Mesothelial cell of epicardium (in vitro differentiated cells): ENCODE data around the gene PHACTR1. TPM values are rescaled to one million over a fixed set of nuclear protein-coding genes. Genes with fewer than 3 reads are reported as not detected.

Source experiments
- DNase-seq, 2 experiments: peaks; one replicate each; pipeline ENCODE4 v3.0.0; 2021; ENCODE audit warnings: low spot score in 2 of 2; ENCODE audit not compliant: unreplicated experiment in 2 of 2
- H3K27ac Mint-ChIP-seq: 2 replicates; pipeline ENCODE4 v1.8.0; 2021; ENCODE audit warnings: mixed read lengths
- H3K27me3 Mint-ChIP-seq: 2 replicates; pipeline ENCODE4 v1.8.0; 2021; ENCODE audit warnings: low read depth, mixed read lengths
- H3K36me3 Mint-ChIP-seq: 2 replicates; pipeline ENCODE4 v1.8.0; 2021; ENCODE audit warnings: mixed read lengths
- H3K4me1 Mint-ChIP-seq: 2 replicates; pipeline ENCODE4 v1.8.0; 2021; ENCODE audit warnings: mixed read lengths
- H3K4me3 Mint-ChIP-seq: 2 replicates; pipeline ENCODE4 v1.8.0; 2021; ENCODE audit warnings: mild to moderate bottlenecking, moderate library complexity, mixed read lengths
- H3K9me3 Mint-ChIP-seq: 2 replicates; pipeline ENCODE4 v1.8.0; 2021; ENCODE audit warnings: mixed read lengths
- total RNA-seq: library from RNA; stranded (reverse); gene quantifications from 3 replicates; pipeline ENCODE4 v1.2.1, GENCODE V29; 2021
- TF ChIP-seq, protein P1 (sequence below): fragments of 200-600 bp; sonication (generic); IDR thresholded peaks from one replicate; pipeline ENCODE4 v1.5.0; 2021; ENCODE audit warnings: antibody characterized with exemption; ENCODE audit not compliant: unreplicated experiment

Gene PHACTR1
- total RNA-seq, 1 donor from 2014 or later = 0.76 TPM

DNA sequence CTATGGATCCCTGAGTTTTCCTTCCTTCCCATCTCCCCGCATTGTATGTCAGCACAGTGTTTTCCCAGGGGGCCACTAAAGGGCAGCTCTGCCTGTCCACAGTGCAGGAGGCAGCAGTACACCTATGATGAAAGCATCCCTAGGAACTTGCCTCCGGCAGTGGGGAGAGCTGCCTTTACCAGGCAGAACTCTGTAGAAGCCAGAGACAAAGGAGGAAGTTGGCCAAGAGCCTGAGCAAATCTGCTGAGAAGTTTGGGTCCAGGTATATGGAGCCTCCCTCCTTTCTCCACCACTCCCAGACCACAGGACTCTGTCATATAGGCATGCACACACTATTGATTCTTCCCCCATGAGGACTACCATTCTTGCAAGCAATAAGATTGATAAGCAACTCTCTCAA is 329.1 kb downstream of the PHACTR1 start:
- H3K4me3 Mint-ChIP-seq = no peak overlapping the region
- TF ChIP-seq, protein P1, sequence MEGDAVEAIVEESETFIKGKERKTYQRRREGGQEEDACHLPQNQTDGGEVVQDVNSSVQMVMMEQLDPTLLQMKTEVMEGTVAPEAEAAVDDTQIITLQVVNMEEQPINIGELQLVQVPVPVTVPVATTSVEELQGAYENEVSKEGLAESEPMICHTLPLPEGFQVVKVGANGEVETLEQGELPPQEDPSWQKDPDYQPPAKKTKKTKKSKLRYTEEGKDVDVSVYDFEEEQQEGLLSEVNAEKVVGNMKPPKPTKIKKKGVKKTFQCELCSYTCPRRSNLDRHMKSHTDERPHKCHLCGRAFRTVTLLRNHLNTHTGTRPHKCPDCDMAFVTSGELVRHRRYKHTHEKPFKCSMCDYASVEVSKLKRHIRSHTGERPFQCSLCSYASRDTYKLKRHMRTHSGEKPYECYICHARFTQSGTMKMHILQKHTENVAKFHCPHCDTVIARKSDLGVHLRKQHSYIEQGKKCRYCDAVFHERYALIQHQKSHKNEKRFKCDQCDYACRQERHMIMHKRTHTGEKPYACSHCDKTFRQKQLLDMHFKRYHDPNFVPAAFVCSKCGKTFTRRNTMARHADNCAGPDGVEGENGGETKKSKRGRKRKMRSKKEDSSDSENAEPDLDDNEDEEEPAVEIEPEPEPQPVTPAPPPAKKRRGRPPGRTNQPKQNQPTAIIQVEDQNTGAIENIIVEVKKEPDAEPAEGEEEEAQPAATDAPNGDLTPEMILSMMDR = no peak
- no peaks in the 10 kb centered on the region for H3K4me1 Mint-ChIP-seq
- H3K27ac Mint-ChIP-seq = no peak overlapping the region
- H3K9me3 Mint-ChIP-seq = no peaks in the 10 kb centered on the region
- H3K36me3 Mint-ChIP-seq = no peaks in the 10 kb centered on the region
- H3K27me3 Mint-ChIP-seq = peaks cover 24% of the 10 kb centered on the region
- no peak for DNase-seq

DNA sequence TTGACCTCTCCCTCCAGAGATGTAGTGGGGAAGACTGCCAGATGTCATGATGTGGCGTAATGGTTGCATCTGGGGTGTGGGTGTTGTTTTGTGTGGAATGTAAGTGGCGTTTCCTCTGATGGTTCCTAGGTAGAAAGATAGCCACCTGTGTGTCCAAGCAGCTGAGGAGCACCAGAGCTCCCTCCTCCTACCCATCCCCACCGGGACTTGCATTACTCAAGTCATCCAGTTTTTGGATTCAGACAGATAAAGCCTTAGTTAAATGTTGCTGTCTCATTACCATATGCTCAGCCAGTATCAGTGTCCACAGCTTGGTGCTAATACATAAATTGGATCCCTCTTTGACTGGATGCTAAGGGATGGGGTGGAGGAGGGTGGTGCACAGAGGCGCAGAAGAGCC is 329.5 kb downstream of the PHACTR1 start:
- H3K27me3 Mint-ChIP-seq = peaks cover 28% of the 10 kb centered on the region
- no peak overlapping the region for H3K27ac Mint-ChIP-seq
- no peak for DNase-seq
- TF ChIP-seq, protein P1 = no peak
- no peaks in the 10 kb centered on the region for H3K4me1 Mint-ChIP-seq
- no peak overlapping the region for H3K4me3 Mint-ChIP-seq
- H3K9me3 Mint-ChIP-seq = no peaks in the 10 kb centered on the region
- H3K36me3 Mint-ChIP-seq = no peaks in the 10 kb centered on the region

GRCh38 chr6:13048113-13048512 is 331.5 kb downstream of the PHACTR1 start:
- Mint-ChIP-seq H3K27ac (no peak overlapping the region), H3K36me3 (no peaks in the 10 kb centered on the region), H3K27me3 (peaks cover 45% of the 10 kb centered on the region), H3K4me3 (no peak overlapping the region), H3K4me1 (no peaks in the 10 kb centered on the region), H3K9me3 (no peaks in the 10 kb centered on the region)
- DNase-seq = no peak
- TF ChIP-seq, protein P1 = no peak

- Mint-ChIP-seq H3K4me1 (no peaks in the 10 kb centered on the region), H3K27ac (no peak overlapping the region), H3K27me3 (peaks cover 53% of the 10 kb centered on the region), H3K36me3 (no peaks in the 10 kb centered on the region), H3K9me3 (no peaks in the 10 kb centered on the region), H3K4me3 (no peak overlapping the region)
- no peak for DNase-seq
- TF ChIP-seq, protein P1 = no peak
These were observed 333.2 kb downstream of the PHACTR1 start for GRCh38 chr6:13049666-13050254.

- Mint-ChIP-seq H3K4me1 (no peaks in the 10 kb centered on the region), H3K36me3 (no peaks in the 10 kb centered on the region), H3K27ac (no peak overlapping the region), H3K4me3 (no peak overlapping the region), H3K27me3 (peaks cover 51% of the 10 kb centered on the region), H3K9me3 (no peaks in the 10 kb centered on the region)
- DNase-seq = no peak
- TF ChIP-seq, protein P1 = no peak
These were observed 336.5 kb downstream of the PHACTR1 start for GRCh38 chr6:13053006-13053461.

DNA sequence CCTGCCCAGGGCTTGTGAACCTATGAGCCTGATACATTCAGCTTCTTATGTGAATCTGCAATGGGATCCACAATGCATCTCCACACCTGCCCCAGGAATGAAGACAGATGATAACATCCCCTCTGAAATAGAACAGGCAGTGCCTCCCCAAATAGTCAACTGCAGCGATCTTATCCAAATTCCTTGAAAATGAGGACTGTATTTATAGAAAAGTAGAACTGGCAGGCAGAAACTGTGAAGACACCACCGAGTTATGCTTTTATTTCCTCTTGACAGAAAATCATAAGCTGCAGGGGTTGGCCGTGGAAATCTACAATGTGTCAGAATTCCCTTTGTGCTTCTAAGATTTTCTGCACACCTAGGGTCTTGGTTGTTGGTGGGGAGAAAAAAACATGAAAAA is 341.5 kb downstream of the PHACTR1 start:
- no peaks in the 10 kb centered on the region for H3K4me1 Mint-ChIP-seq
- no peak for DNase-seq
- no peaks in the 10 kb centered on the region for H3K36me3 Mint-ChIP-seq
- H3K4me3 Mint-ChIP-seq = no peak overlapping the region
- H3K27me3 Mint-ChIP-seq = peaks cover 31% of the 10 kb centered on the region
- no peak overlapping the region for H3K27ac Mint-ChIP-seq
- no peaks in the 10 kb centered on the region for H3K9me3 Mint-ChIP-seq
- TF ChIP-seq, protein P1 = no peak
